Activated CD4-positive, alpha-beta T cell treated with anti-CD3 and anti-CD28 coated beads, Interleukin-2, amount 50 U/mL, for 48 hours (primary cell): ENCODE results near the gene TNKS1BP1.

Source experiments
- DNase-seq, 2 experiments: peaks; one replicate each; pipeline ENCODE4 v3.0.0-alpha.2; 2020

Gene TNKS1BP1

GRCh38 chr11:57325735-57326048 is 940 bp upstream of the TNKS1BP1 start:
- no peak for DNase-seq

GRCh38 chr11:57324154-57324885 is 432 bp downstream of the TNKS1BP1 start:
- DNase-seq, result peak in 1 of 2 experiments; percentile 9

- no peak for DNase-seq
These were observed 948 bp downstream of the TNKS1BP1 start for GRCh38 chr11:57323855-57324153.

- DNase-seq, result no peak
These were observed 1.4 kb downstream of the TNKS1BP1 start for GRCh38 chr11:57323167-57323854.

- no peak for DNase-seq
These were observed 2.2 kb downstream of the TNKS1BP1 start for GRCh38 chr11:57322256-57323166.

GRCh38 chr11:57321388-57322255 is 3.1 kb downstream of the TNKS1BP1 start:
- DNase-seq, result no peak

GRCh38 chr11:57320719-57321387 is 3.9 kb downstream of the TNKS1BP1 start:
- DNase-seq, result no peak

GRCh38 chr11:57320067-57320718 is 4.6 kb downstream of the TNKS1BP1 start:
- no peak for DNase-seq

GRCh38 chr11:57318178-57318577 is 6.6 kb downstream of the TNKS1BP1 start:
- DNase-seq, result no peak

GRCh38 chr11:57316017-57316416 is 8.7 kb downstream of the TNKS1BP1 start:
- DNase-seq, result no peak

GRCh38 chr11:57315491-57315890 is 9.3 kb downstream of the TNKS1BP1 start:
- DNase-seq, result no peak

- no peak for DNase-seq
These were observed 10.4 kb downstream of the TNKS1BP1 start for GRCh38 chr11:57314221-57314973.

- no peak for DNase-seq
These were observed 11.0 kb downstream of the TNKS1BP1 start for GRCh38 chr11:57313788-57314135.

- no peak for DNase-seq
These were observed 11.5 kb downstream of the TNKS1BP1 start for GRCh38 chr11:57313071-57313787.

GRCh38 chr11:57312511-57313021 is 12.2 kb downstream of the TNKS1BP1 start:
- DNase-seq, result no peak

- DNase-seq, result peak; percentile 81 to 85
These were observed 13.4 kb downstream of the TNKS1BP1 start for GRCh38 chr11:57311109-57311936.

- no peak for DNase-seq
These were observed 14.1 kb downstream of the TNKS1BP1 start for GRCh38 chr11:57310630-57311086.

- no peak for DNase-seq
These were observed 14.7 kb downstream of the TNKS1BP1 start for GRCh38 chr11:57310091-57310490.
